Smooth muscle cell (in vitro differentiated cells): Measurements from ENCODE around the gene SEPTIN12. TPM values are rescaled to one million over a fixed set of nuclear protein-coding genes. Genes with fewer than 3 reads are reported as not detected.
A peak's percentile ranks its signal among the peaks of the same experiment; 100 is the strongest.

Experiments used
- DNase-seq: peaks from one replicate; lab custom pipeline; 2025; ENCODE audit not compliant: unreplicated experiment; lab: John Stamatoyannopoulos, UW
- H2AFZ ChIP-seq: fragments of 200-600 bp; sonication (generic); 2 replicates; pipeline ENCODE4 v1.6.0; 2016; ENCODE audit warnings: antibody characterized with exemption, low read depth, mild to moderate bottlenecking
- H3F3A ChIP-seq: fragments of 200-600 bp; sonication (generic); 2 replicates; pipeline ENCODE4 v1.6.0; 2017; ENCODE audit warnings: antibody characterized with exemption, low read depth
- H3K27ac ChIP-seq: fragments of 200-600 bp; sonication (generic); 2 replicates; pipeline ENCODE4 v1.5.1; 2016; ENCODE audit warnings: low read depth, mild to moderate bottlenecking
- H3K27me3 ChIP-seq: fragments of 200-600 bp; sonication (generic); 2 replicates; pipeline ENCODE4 v1.6.1; 2016; ENCODE audit warnings: low read depth, mild to moderate bottlenecking
- H3K36me3 ChIP-seq: fragments of 200-600 bp; sonication (generic); 2 replicates; pipeline ENCODE4 v1.5.1; 2016; ENCODE audit warnings: low read depth
- H3K4me1 ChIP-seq: fragments of 200-600 bp; sonication (generic); 2 replicates; pipeline ENCODE4 v1.5.1; 2016; ENCODE audit warnings: low read depth
- H3K4me2 ChIP-seq: fragments of 200-600 bp; sonication (generic); 2 replicates; pipeline ENCODE4 v1.6.0; 2016; ENCODE audit warnings: mild to moderate bottlenecking
- H3K4me3 ChIP-seq: fragments of 200-600 bp; sonication (generic); 2 replicates; pipeline ENCODE4 v1.5.1; 2016; ENCODE audit warnings: mild to moderate bottlenecking
- H3K79me2 ChIP-seq: fragments of 200-600 bp; sonication (generic); 2 replicates; pipeline ENCODE4 v1.6.0; 2016; ENCODE audit warnings: low read depth, mild to moderate bottlenecking
- H3K9ac ChIP-seq: fragments of 200-600 bp; sonication (generic); 2 replicates; pipeline ENCODE4 v1.6.0; 2016; ENCODE audit warnings: low read depth
- H3K9me3 ChIP-seq: fragments of 200-600 bp; sonication (generic); replicated peaks from 2 replicates; pipeline ENCODE4 v1.5.1; 2016; ENCODE audit warnings: low read depth
- H4K20me1 ChIP-seq: fragments of 200-600 bp; sonication (generic); 2 replicates; pipeline ENCODE4 v1.6.0; 2016; ENCODE audit warnings: low read depth
- WGBS: methylation state at CpG from one replicate; pipeline ENCODE4 v1.1.7; 2016; ENCODE audit warnings: low lambda C conversion rate; 5-methylcytosine and 5-hydroxymethylcytosine counted together
- polyA plus RNA-seq: library from polyadenylated mRNA; unstranded; fragments of >200 nt; fragmentation: Nextera tagmentation; extraction: Ambion mirVana; gene quantifications from 2 replicates; pipeline ENCODE4 v1.2.1, GENCODE V29; 2016
- total RNA-seq: library from RNA; depleted of rRNA; stranded (reverse); fragments of >200 nt; gene quantifications from 2 replicates; pipeline ENCODE4 v1.2.3, GENCODE V29; 2014
- TF ChIP-seq, protein P1 (sequence below): fragments of 200-600 bp; sonication (generic); IDR thresholded peaks from 2 replicates; pipeline ENCODE4 v1.5.1; 2017; ENCODE audit warnings: borderline replicate concordance, mild to moderate bottlenecking, antibody characterized with exemption; ENCODE audit not compliant: insufficient read depth, poor library complexity, severe bottlenecking

SEPTIN12 gene
- total and polyA plus RNA-seq, 2 experiments from 2014 or later: not detected

- Histone ChIP-seq H3K4me2 (peak within 1 kb of the TSS; percentile 87), H3K27ac (peak within 1 kb of the TSS; percentile 83), H3K79me2 (peaks cover 8% of the 10 kb centered on the region), H3K4me1 (peaks cover 6% of the 10 kb centered on the region), H3K9me3 (no peaks in the 10 kb centered on the region), H3F3A (peaks cover 3% of the 10 kb centered on the region), H3K9ac (peak within 1 kb of the TSS; percentile 80), H2AFZ (peak within 1 kb of the TSS; percentile 83), H4K20me1 (no peaks in the 10 kb centered on the region), H3K27me3 (no peaks in the 10 kb centered on the region), H3K4me3 (peak within 1 kb of the TSS; percentile 79), H3K36me3 (no peaks in the 10 kb centered on the region)
- TF ChIP-seq, protein P1, sequence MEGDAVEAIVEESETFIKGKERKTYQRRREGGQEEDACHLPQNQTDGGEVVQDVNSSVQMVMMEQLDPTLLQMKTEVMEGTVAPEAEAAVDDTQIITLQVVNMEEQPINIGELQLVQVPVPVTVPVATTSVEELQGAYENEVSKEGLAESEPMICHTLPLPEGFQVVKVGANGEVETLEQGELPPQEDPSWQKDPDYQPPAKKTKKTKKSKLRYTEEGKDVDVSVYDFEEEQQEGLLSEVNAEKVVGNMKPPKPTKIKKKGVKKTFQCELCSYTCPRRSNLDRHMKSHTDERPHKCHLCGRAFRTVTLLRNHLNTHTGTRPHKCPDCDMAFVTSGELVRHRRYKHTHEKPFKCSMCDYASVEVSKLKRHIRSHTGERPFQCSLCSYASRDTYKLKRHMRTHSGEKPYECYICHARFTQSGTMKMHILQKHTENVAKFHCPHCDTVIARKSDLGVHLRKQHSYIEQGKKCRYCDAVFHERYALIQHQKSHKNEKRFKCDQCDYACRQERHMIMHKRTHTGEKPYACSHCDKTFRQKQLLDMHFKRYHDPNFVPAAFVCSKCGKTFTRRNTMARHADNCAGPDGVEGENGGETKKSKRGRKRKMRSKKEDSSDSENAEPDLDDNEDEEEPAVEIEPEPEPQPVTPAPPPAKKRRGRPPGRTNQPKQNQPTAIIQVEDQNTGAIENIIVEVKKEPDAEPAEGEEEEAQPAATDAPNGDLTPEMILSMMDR: no peak
- 2% methylated on average over 49 of the region's 70 CpGs for WGBS
- DNase-seq: peak; percentile 77
Observed at GRCh38 chr16:4734063-4734729, 53.9 kb downstream of the SEPTIN12 start, which contains the start of the genes ANKS3 and DNAAF8. ANKS3 (minus strand) TSS chr16:4734271; CDS start chr16:4730149, 4,122 bp downstream. DNAAF8 (plus strand) TSS chr16:4734537; CDS start chr16:4736515, 1,978 bp downstream.

GRCh38 chr16:4733747-4734062 is 54.4 kb downstream of the SEPTIN12 start:
- no peak for DNase-seq
- Histone ChIP-seq H3K4me2 (peak overlapping the region; percentile 87), H3K79me2 (peaks cover 8% of the 10 kb centered on the region), H3F3A (peaks cover 3% of the 10 kb centered on the region), H2AFZ (peak overlapping the region; percentile 83), H4K20me1 (no peaks in the 10 kb centered on the region), H3K4me1 (peaks cover 6% of the 10 kb centered on the region), H3K36me3 (no peaks in the 10 kb centered on the region), H3K9ac (peak overlapping the region; percentile 80), H3K27me3 (no peaks in the 10 kb centered on the region), H3K4me3 (peak overlapping the region; percentile 79), H3K9me3 (no peaks in the 10 kb centered on the region), H3K27ac (no peak overlapping the region)
- TF ChIP-seq, protein P1: no peak
- 1% methylated on average over 19 of the region's 19 CpGs for WGBS

DNA sequence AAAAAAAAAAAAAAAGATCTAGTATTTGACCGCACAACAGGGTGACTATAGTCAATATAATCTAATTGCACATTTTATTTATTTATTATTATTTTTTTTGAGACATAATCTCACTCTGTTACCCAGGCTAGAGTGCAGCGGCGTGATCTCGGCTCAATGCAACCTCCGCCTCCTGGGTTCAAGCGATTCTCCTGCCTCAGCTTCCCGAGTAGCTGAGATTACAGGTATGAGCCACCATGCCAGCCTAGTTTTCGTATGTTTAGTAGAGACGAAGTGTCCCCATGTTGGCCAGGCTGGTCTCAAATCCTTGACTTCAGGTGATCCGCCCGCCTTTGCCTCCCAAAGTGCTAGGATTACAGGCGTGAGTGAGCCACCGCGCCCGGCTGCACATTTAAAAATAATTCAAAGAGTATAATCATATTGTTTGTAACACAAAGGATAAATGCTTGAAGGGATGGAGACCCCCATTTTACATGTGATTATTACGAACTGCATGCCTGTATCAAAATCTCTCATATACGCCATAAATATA is 54.9 kb downstream of the SEPTIN12 start:
- peak overlapping the region; percentile 80 for H3K9ac ChIP-seq
- no peaks in the 10 kb centered on the region for H3K9me3 ChIP-seq
- peaks cover 3% of the 10 kb centered on the region for H3F3A ChIP-seq
- H3K4me1 ChIP-seq: peaks cover 6% of the 10 kb centered on the region
- H4K20me1 ChIP-seq: no peaks in the 10 kb centered on the region
- no peak overlapping the region for H3K27ac ChIP-seq
- no peaks in the 10 kb centered on the region for H3K36me3 ChIP-seq
- WGBS: 25% methylated on average over 17 of the region's 17 CpGs
- peak overlapping the region; percentile 83 for H2AFZ ChIP-seq
- H3K79me2 ChIP-seq: peaks cover 8% of the 10 kb centered on the region
- H3K4me3 ChIP-seq: peak overlapping the region; percentile 79
- H3K27me3 ChIP-seq: no peaks in the 10 kb centered on the region
- TF ChIP-seq, protein P1: no peak
- H3K4me2 ChIP-seq: peak overlapping the region; percentile 87
- no peak for DNase-seq

GRCh38 chr16:4729876-4730275 is 58.3 kb downstream of the SEPTIN12 start:
- H3K27ac ChIP-seq: no peak overlapping the region
- no peak overlapping the region for H3K4me3 ChIP-seq
- peaks cover 8% of the 10 kb centered on the region for H3K79me2 ChIP-seq
- DNase-seq: no peak
- H3K27me3 ChIP-seq: no peaks in the 10 kb centered on the region
- H3K36me3 ChIP-seq: no peaks in the 10 kb centered on the region
- TF ChIP-seq, protein P1: no peak
- H4K20me1 ChIP-seq: no peaks in the 10 kb centered on the region
- WGBS: 96% methylated on average over 15 of the region's 15 CpGs
- H3K9me3 ChIP-seq: no peaks in the 10 kb centered on the region
- H3F3A ChIP-seq: peaks cover under 1% of the 10 kb centered on the region
- no peak overlapping the region for H3K9ac ChIP-seq
- H3K4me1 ChIP-seq: peaks cover 6% of the 10 kb centered on the region
- no peak overlapping the region for H3K4me2 ChIP-seq
- no peak overlapping the region for H2AFZ ChIP-seq
